GM18505 (cell line): Measurements from ENCODE around the gene RAI1.

Experiments used
- ATAC-seq: cut with Tn5 transposase; IDR thresholded peaks from one replicate; pipeline ENCODE4 v1.9.1; 2021; ENCODE audit not compliant: unreplicated experiment
- POLR2A ChIP-seq: IDR thresholded peaks from 4 replicates; pipeline ENCODE4 v1.6.1; 2011; ENCODE audit warnings: borderline replicate concordance; ENCODE audit not compliant: insufficient read depth, insufficient read length; ENCODE audit errors: extremely low read depth

The RAI1 gene

GRCh38 chr17:17768424-17769088 lies 87.3 kb downstream of the RAI1 start:
- ATAC-seq = no peak
- no peak for TF ChIP-seq POLR2A

GRCh38 chr17:17769869-17770631 lies 88.8 kb downstream of the RAI1 start:
- TF ChIP-seq POLR2A = no peak
- no peak for ATAC-seq

GRCh38 chr17:17770632-17771044 lies 89.4 kb downstream of the RAI1 start:
- no peak for ATAC-seq
- TF ChIP-seq POLR2A = no peak

- ATAC-seq = no peak
- TF ChIP-seq POLR2A = no peak
Measured at GRCh38 chr17:17771498-17772201, 90.4 kb downstream of the RAI1 start.

- no peak for TF ChIP-seq POLR2A
- no peak for ATAC-seq
Measured at GRCh38 chr17:17772231-17772630, 91.0 kb downstream of the RAI1 start.

GRCh38 chr17:17774009-17774881 lies 93.0 kb downstream of the RAI1 start:
- no peak for TF ChIP-seq POLR2A
- ATAC-seq = no peak

- ATAC-seq = no peak
- no peak for TF ChIP-seq POLR2A
Measured at GRCh38 chr17:17776889-17777288, 95.6 kb downstream of the RAI1 start.

- TF ChIP-seq POLR2A = no peak
- no peak for ATAC-seq
Measured at GRCh38 chr17:17778308-17779014, 97.2 kb downstream of the RAI1 start.

- no peak for TF ChIP-seq POLR2A
- no peak for ATAC-seq
Measured at GRCh38 chr17:17779015-17779611, 97.9 kb downstream of the RAI1 start.

- TF ChIP-seq POLR2A = no peak
- no peak for ATAC-seq
Measured at GRCh38 chr17:17780922-17781590, 99.8 kb downstream of the RAI1 start.
